Uterus (tissue), 2 donors: Measurements from ENCODE around the gene USP15.
A peak's percentile ranks its signal among the peaks of the same experiment; 100 is the strongest.

Experiments used
- POLR2A ChIP-seq, 2 donors: fragments of 450-650 bp; IDR thresholded peaks; one replicate each; pipeline ENCODE4 v1.6.1; 2016; ENCODE audit warnings: antibody characterized with exemption in 2 of 2, mild to moderate bottlenecking in 1 of 2, moderate library complexity in 1 of 2
- TF ChIP-seq, protein P1 (sequence below), 4 experiments: fragments of 200-600 bp in 2 of 4; fragments of 450-650 bp in 2 of 4; sonication (generic) in 2 of 4; IDR thresholded peaks; one replicate each; pipeline ENCODE4 v1.5.1; 2016 to 2019; ENCODE audit warnings: antibody characterized with exemption in 4 of 4, mild to moderate bottlenecking in 2 of 4, moderate library complexity in 1 of 4

DNA sequence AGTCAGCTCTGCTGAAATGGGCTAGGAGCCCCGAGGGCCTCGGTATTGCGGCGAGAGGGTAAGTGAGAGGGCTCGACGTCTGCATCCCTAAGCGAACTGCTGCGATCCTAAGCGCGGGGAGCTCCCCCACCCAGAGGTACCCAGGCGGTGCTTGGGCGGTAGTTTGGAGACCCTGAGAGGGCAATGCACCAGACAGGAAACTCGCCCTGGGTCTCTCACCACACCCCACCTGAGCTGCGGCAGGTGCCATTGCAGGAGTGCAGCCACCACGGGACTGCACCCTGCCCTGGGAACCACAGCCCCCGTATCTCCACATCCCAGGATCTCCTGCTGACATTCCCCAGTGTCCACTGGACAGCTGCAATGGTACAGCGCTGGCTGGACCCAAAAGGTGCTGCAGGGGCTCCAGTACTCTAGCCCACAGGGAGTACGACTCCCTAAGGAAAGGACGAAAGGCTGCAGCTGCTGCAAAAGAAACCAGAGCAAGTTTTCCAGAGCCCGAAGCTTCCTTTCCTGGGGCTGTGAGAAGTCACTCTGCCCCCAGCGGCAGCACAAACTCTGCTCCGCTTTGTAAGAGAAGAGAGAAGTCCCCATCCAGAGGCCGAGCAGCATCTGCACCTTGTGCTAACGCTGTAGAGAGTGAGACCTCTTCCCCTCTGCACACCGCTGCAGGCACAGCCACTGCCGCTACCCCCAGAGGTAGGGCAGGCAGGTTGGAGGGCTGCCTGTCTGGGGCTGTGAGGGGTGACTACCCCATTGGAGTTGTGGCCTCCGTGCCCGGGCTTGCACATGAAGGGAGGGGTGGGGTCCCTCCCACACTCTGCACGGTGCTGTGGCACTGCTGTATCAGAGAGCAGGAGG, 175.3 kb downstream of the USP15 start:
- TF ChIP-seq, protein P1, sequence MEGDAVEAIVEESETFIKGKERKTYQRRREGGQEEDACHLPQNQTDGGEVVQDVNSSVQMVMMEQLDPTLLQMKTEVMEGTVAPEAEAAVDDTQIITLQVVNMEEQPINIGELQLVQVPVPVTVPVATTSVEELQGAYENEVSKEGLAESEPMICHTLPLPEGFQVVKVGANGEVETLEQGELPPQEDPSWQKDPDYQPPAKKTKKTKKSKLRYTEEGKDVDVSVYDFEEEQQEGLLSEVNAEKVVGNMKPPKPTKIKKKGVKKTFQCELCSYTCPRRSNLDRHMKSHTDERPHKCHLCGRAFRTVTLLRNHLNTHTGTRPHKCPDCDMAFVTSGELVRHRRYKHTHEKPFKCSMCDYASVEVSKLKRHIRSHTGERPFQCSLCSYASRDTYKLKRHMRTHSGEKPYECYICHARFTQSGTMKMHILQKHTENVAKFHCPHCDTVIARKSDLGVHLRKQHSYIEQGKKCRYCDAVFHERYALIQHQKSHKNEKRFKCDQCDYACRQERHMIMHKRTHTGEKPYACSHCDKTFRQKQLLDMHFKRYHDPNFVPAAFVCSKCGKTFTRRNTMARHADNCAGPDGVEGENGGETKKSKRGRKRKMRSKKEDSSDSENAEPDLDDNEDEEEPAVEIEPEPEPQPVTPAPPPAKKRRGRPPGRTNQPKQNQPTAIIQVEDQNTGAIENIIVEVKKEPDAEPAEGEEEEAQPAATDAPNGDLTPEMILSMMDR (IDR thresholded peaks at IDR 0.05): peak in 3 of 4 experiments; percentile 21 to 43 (median 31)
- no peak for TF ChIP-seq POLR2A (IDR thresholded peaks at IDR 0.05)
